Left kidney (tissue), 2 donors: ENCODE data around the gene INPP5F. TPM values are rescaled to one million over a fixed set of nuclear protein-coding genes. Genes with fewer than 3 reads are reported as not detected.
"Not testable (repeated sequence)": the region's sequence is repeated elsewhere in the genome, so short reads cannot be mapped to it uniquely, and the experiment has no call there.

Source experiments
- DNase-seq: peaks from one replicate; pipeline ENCODE4 v3.0.0-alpha.2; 2013
- polyA plus RNA-seq: library from polyadenylated mRNA; unstranded; fragments of 120-200 nt; gene quantifications from one replicate; pipeline ENCODE4 v1.2.1, GENCODE V29; 2013; ENCODE audit not compliant: insufficient read length

Gene INPP5F
- polyA plus RNA-seq, 1 donor = 72.9 TPM

DNA sequence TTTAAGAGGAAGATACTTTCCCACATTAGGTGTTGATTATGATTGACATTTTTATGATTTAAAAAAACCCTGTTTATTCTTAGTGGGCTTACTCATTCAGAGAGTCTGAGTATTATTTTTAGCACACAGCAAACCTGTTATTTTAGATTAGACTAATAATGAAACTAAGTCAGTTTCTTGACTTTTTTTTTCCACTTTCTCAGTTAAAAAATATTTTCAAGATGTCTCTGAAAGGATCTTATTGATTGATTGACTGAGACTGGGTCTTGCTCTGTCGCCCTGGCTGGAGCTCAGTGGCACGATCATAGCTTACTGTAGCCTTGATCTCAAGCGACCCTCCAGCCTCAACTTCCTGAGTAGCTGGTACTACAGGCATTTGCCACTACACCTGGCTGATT is 20.4 kb upstream of the INPP5F start:
- no peak for DNase-seq

DNA sequence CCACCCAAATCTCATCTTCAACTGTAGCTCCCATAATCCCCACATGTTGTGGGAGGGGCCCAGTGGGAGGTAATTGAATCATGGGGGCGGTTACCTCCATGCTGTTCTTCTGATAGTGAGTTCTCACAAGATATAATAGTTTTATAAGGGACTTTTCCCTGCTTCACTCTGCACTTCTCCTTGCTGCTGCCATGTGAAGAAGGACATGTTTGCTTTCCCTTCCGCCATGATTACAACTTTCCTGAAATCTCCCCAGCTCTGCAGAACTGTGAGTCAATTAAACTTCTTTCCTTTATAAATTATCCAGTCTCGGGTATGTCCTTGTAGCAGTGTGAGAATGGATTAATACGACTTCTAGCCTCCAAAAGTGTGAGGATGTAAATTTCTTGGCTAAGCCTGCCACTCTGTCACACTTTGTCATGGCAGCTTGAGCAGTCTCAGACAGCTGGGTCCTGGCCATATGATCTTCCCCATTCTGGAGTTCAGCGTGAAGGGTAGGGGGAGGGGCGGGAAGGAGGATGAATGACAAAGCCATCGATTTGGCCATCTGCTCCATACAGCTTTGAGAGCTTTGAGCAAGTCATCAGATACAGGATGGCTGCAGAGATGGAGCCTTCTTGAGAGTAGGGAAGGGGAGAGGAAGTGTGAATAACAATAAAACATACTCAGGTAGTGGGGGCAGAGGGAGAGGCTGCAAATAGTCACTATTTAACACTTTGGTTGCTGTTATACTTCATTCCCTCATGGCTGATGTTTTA is 19.1 kb upstream of the INPP5F start:
- DNase-seq = no peak

DNA sequence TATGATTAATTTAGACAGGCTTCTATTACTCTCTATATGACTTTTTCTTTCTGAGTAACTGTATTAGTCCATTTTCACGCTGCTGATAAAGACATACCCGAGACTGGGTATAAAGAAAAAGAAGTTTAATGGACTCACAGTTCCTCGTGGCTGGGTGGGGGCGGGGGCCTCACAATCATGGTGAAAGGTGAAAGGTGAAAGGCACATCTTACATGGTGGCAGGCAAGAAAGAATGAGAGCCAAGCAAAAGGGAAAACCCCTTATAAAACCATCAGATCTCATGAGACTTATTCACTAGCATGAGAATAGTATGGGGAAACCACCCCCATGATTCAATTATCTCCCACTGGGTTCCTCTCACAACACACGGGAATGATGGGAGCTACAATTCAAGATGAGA is 18.5 kb upstream of the INPP5F start:
- DNase-seq = not testable (repeated sequence)

DNA sequence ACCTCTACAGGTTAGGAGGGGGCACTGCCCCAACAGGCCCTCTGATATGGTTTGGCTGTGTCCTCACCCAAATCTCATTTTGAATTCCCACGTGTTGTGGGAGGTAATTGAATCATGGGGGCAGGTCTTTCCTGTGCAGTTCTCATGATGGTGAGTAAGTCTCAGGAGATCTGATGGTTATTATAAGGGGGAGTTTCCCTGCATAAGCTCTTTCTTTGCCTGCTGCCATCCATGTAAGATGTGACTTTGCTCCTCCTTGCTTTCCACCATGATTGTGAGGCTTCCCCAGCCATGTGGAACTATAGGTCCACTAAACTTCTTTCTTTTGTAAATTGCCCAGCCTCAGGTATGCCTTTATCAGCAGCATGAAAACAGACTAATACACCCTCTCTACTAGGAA is 14.9 kb upstream of the INPP5F start:
- not testable (repeated sequence) for DNase-seq

DNA sequence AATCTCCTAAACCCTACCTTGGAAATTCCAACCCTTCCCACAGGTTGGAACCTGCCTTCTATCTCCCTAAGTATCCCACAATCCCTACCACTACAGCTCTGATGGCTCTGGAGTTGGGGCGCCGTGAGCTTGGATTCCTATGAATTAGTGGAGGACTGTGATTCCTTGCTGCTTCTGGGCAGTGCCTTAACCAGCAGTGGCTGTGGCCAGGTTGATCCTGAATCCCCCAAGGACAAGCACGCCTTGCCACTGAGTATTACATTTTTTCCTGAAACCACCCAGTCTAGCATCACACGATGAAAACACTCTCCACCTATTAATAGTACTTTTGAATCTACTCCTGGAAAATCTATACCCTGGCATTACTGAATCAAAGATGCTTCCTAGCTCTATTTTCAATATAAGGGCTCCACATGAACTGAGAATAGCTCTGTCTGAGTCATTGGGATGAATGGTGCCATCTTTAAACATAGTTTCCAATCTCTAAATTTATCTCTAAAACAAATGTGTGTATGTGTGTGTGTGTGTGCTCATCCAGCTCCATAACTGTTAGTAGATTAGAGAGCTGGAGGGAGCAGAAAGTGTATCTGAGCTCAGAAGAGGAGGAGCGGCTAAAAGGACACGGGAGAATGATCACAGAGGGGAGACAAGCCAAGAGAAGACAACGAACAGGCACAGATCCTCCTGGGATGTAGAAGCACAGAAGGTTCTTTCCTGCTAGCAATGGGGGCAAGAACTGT is 11.9 kb upstream of the INPP5F start:
- no peak for DNase-seq

DNA sequence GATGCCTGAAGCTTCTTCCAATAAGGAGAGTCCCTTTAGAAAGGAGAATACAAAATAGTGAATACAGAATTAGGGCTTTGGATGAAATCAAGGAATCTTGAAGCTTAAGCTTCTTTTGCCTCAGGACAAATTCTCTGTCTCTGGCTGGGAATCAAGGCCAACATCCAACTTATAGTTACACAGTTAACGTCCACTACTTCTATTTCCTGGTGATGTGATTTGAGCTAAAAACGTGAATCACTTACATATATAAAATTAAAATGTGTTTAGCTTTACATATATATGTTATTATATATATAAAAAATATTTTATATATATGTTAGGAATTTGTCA is 11.4 kb upstream of the INPP5F start:
- no peak for DNase-seq

DNA sequence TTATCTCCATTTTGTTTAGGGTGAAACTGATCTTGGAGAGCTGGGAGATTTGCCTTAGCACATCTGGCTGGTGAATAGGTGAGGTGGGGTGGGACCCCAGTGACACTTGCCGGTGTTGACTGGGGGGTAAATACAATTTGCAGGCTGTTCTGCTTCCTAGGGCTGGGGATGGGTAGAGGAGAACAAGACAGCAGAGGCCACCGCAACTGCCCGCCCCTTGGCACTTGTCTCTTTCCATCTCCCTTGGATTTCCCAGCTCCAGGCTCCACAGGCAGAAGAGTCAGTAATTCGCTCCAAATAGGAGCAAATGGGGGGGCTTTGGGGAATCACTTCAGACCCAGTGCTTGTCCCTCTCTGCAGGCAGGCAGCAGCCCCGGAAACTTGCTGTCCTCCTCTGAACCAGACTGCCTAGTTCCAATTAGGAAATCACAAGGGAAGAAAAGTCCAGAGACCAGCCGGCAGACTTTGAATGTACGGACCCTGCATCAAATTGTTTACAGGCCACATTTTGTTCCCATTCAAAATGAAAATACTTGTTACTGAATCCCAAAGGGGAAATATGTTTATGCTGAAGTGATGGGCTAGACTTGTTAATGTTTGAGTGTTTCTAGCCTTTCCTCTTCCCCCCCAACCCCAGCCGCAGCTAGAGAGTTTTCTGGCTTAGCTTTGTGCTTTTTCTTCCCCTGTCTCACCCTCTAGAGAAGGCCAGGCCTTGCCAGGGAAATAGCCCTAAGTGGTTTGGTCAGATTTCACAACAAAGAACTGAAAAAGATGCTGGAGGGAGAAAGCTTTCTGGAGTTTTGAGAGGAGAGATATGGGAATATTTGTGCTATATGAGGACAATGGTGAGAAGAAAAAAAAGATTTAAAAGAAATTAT is 10.0 kb upstream of the INPP5F start:
- no peak for DNase-seq

DNA sequence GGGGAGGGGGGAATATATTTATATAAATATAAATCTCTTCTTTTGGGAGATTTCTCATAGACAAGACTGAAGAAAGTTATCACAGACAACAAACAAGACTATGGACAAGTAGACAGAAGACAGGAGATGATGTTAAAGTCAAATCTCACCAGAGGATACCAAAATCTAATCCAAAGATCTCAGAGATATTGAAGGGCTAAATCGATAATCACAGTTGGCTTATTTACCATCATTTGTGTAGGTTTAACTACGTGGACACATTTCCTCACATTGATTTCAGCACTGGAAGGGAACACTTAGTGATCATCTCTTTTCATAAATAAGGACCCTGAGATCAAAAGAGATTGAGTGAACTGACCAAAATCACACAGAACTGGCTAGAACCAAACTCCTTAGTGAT is 2.7 kb upstream of the INPP5F start:
- DNase-seq = no peak

DNA sequence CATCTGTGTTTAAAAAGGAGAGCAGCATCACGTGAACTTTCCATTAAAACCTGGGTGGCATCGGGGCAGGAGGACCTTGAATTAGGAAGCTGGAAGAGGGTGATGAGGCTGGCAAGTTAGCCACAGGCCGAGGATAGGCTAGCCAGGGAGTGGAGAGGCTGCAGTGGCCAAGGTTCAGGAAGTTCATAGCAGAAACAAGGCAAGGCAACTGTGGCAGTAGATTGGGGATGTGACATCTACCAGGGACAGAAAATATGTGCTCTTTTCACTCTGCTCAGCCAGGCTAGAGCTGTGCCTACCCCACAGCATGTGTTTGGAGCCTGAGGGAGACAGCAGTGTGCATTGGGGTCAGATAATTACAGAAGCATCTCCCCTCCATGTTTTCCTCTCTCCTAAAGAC is 2.2 kb upstream of the INPP5F start:
- DNase-seq = no peak

DNA sequence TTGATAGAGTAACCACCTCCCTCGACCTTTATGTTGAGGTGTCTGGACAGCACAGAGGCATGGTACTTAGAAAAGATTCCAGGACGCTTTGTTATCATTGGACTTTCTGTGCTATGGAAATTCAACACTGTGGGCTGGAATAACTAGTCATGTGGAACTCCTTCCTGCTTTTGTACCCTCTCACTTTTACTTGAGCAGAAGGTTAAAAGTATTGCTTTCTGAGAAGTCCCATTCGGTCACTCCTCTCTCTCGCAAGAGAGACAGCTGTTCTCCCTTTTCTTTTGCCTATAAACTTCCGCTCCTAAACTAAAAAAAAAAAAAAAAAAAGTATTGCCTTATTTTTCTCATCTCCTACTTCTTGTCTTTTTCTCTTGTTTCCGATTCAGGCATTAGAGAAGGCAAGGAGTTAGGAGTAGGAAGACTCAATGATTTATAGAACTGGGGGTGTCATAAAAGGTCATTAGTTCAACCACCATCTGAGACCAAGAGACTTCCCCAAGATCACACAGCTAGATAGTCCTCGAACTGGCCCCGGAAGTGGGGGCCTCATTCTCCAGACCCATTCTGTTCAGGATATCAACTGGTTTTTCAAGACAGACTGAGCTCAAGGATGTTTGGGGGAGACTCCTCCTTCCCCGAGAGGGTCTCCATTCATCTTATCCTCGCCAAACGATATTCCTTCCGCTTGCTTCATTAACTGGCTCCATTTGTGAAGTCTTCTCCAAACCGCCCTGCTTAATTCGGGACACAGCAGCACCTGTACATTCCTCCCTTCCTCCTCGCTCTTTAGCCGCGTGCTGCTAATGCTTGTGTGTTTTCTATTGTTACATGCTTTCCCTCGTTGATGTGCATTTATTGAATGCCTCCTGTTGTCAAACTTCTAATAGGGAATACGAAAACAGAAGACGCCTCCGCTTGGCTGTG is 995 bp upstream of the INPP5F start:
- peak; percentile 71 for DNase-seq

DNA sequence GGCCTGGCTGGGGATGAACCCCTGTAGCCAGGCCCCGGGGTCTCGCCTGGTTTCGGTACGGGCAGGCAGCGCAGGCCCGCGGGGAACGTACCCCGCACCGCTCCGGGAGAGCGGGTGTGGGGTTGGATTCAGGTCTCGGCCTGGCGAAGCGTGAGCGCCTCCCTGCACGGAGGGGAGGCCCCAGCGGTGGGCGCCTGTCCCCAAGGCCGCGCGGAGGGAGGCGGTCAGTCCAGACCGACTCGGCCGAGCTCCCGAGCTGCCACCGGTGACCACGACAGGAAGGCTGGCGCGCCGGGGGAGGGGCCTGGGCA is 378 bp upstream of the INPP5F start:
- DNase-seq = no peak

DNA sequence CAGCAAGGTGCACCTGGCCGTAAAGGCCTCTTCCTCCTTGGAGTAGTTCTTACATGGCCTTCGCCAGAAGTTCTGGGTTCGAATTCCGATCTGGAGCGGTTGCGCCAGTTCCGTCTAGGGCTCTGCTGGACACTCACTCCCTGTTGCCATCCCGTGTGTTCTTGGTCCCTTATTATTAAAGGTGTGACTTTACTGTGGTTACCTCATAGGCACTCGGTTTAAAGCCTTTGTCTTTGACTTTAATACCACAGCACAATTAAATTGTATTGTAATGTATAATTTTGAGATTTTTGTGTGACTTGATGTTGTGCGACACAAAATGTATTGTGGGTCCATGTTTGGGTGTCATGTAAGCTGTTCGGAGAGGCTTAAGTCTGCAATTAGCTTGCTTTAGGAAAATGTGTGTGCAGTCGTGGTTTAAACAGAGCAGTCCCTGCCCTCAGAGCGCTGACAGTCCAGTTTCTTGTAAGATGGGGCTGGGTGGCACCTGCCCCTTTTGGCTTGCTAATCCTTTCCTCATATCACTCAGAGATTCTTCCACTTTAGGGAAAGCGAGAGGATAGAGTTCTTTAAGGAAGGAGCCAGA is 919 bp downstream of the INPP5F start:
- DNase-seq = no peak

DNA sequence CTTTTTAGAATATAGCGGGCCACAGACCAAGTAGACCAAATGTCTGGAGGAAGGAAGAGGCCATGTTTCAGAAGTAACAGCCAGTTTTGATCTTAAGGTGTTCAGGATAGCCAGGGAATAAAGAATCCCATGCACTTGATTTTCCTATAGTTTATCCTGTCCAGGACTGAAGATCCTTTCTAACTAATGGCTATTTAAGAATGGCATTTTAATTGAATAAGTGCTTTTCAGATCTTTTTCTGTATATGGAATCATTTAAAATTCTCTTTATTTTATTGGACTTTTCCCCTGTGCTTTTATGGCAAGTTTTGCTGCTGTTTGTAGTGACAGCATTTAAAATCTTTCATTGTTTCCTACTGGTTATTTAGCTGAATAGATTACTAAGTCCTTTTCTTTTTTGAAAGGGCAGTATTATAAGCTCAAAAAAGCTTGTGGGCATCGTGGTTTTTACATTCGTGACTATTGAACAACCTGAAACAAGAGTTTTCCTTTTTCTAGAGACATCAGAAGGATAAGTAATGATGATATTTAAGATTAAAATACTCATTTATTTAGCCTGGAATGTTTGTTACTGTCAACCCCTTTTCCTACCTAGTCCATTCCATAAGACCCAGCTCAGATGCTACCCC is 2.4 kb downstream of the INPP5F start:
- DNase-seq = no peak

DNA sequence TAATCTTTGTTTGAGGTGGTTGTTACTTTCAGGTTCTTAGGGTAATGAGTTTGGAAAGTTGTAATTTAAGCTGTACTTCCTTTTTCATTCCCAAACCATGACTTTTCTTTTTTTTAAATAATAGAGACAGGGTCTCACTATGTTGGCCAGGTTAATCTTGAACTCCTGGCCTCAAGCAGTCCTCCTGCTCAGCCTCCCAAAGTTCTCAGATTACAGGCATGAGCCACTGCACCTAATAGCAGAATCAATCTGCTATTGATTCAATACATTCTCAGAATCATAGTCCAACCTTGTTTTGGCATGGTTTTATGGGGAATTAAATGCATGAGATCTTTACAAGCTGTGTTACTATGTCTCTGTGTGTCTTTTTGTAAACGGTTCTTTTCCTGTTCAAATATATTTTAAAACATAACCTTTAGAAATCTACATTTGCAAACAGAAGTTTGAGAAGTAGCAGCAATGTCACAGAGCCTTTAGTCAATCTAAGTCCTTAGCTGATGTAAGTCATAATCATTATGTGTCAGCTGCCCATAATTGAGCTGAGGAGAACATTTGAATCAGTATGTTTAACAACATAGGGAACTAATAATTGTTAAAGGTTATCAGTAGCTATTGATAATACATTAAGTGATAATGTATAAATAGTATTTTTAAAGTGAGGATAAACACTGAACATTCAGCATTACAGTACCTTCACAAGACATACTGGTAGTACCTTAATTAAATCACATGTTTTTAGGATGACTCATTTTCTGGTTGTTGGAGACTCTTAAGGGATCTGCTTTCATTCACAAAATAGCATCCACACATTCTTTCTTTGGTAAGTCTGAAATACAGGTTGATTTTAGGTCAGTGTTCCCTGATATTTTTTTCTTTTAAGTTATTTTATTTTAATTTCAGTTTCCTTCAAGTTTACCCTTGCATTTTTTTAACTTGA is 8.8 kb downstream of the INPP5F start:
- DNase-seq = no peak

DNA sequence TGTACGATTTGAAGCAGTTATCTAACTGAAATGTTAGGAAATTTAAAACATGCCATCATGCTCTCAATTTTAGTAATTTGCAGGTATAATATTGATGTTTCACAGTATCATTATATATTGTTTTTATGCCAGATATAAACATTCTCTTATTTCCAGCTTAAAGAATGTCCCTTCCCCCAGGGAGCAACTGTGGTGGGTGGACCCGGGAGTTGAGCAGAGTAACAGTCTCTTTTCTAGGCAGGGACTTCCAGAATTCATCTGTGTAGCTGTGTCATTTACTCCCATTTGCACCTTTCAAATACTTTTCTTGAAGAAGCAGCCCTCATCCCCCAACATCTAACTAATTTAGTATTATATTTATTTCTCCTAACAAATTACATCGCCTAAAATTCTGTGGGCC is 9.6 kb downstream of the INPP5F start:
- no peak for DNase-seq

DNA sequence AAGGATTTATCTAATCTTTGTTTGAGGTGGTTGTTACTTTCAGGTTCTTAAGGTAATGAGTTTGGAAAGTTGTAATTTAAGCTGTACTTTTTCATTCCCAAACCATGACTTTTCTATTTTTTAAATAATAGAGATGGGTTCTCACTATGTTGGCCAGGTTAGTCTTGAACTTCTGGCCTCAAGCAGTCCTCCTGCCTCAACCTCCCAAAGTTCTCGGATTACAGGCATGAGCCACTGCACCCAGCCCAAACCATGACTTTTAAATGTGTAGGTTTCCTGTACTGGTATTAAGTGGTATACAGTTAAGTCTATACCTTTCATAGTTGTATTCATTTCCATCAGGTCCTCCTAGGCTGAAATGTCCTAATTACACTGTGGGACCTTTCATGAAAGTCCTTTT is 10.4 kb downstream of the INPP5F start:
- DNase-seq = no peak

DNA sequence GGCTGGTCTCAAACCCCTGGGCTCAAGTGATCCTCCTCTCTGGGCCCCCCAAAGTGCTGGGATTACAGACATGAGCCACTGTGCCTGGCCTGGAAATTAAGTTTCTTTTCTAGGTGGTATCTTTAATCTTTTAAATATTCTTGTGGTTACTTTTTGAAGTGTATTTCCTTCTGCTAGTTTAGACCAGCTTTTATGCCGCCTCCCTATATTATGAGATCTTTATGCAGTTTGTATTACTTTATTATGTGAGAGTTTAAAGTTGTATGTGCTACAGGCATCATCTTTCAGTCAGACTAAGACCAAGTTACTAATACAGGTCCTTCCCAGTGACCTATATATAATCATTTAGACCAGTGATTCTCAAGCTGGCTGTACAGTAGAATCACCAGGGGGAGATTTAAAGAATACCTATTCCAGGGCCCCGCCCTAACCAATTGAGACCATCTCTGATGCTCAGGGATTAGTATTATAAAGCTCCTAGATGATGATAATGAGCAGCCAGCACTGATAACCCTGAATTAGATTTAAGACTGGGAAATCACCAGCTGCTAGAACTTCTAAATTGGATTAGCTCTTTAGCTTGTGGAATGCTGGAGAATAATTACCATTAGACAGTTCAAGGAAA is 11.3 kb downstream of the INPP5F start:
- no peak for DNase-seq

DNA sequence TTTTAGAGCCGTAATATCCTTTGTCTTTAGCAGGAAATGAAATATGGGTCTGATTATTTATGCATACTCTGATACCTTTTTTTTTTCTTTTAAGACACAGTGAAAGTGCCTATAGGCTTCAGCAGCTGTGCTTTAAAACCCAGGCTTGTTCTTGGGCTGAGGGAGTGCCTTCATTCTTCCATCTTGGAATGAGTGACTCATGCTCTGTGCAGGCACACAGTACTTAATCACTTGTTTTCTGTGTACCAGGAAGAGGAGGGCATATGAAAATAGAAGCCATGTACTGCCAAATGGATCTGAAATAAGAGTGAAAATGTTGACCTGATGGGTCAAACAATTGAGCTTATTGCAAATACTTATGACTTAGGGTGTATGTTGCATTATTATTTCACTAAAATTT is 12.0 kb downstream of the INPP5F start:
- no peak for DNase-seq

DNA sequence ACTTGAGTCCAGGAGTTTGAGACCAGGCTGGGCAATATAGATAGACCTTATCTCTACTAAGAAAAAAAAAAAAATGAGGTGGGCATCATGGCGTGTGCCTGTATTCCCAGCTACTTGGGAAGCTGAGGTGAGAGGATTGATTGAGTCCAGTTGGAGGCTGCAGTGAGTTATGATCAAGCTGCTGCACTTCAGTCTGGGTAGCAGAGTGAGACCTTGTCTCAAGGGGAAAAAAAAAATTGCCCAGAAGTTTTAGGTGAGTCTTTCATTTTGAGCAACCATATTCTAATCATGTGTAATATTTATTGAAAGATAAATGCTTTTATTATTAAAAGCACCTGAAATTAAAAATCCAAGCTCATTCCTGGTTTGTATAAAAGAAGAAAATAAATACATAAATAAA is 13.1 kb downstream of the INPP5F start:
- DNase-seq = no peak

DNA sequence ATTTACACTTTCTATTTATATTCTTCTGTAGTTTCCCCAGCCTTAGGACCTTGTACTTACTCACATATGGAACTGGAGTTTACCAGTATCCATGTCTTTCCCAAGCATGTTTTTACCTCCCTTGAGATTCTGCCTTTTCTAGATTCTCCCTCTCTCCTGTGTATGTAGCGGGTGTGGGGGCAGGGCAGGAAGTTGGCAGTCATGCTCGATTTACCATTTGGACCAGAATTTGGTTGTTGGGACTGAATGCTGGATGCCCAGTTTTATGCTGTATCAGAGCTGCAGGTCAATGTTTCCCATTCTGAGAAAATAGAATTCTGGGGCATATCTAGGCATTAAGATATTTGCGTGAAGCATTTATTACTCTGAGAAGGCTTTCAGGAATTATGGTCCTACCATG is 14.2 kb downstream of the INPP5F start:
- DNase-seq = no peak
